ENCODE results near the gene VSIG8.

The VSIG8 gene

DNA sequence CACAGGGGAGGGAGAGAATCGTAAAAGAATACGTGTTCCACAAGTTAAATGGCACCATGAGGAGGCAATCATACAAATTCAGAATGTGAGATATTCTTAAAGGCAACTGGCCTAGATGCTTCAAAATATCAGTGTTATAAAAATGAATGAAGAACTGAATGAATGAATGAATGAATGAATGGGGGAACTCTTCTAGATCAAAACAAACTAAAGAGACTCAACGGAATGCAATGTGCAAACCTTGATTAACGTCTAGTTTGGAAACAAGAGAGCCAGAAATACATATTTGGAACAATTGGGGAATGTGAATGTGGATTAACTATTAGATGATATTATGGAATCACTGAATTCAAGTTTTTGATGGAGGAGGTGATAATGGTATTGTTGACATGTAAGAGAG, 20.7 kb upstream of the VSIG8 start:
- no peak for DNase-seq

DNA sequence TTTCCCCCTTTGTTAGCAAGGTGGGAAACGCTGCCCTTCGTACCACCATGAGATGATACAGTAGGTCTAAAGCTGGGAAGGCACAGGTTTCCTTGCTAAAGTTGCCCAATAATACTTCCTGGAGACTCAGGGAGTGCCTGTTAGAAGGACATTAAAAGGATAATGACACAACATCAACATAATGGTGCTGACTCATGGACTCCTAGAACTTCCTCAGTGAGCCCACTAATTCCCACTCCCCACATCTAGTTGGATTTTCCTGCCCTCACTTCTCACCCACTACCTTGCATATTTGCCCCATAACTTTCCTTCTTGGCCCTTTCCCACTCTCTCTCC, 20.0 kb upstream of the VSIG8 start:
- no peak for DNase-seq

DNA sequence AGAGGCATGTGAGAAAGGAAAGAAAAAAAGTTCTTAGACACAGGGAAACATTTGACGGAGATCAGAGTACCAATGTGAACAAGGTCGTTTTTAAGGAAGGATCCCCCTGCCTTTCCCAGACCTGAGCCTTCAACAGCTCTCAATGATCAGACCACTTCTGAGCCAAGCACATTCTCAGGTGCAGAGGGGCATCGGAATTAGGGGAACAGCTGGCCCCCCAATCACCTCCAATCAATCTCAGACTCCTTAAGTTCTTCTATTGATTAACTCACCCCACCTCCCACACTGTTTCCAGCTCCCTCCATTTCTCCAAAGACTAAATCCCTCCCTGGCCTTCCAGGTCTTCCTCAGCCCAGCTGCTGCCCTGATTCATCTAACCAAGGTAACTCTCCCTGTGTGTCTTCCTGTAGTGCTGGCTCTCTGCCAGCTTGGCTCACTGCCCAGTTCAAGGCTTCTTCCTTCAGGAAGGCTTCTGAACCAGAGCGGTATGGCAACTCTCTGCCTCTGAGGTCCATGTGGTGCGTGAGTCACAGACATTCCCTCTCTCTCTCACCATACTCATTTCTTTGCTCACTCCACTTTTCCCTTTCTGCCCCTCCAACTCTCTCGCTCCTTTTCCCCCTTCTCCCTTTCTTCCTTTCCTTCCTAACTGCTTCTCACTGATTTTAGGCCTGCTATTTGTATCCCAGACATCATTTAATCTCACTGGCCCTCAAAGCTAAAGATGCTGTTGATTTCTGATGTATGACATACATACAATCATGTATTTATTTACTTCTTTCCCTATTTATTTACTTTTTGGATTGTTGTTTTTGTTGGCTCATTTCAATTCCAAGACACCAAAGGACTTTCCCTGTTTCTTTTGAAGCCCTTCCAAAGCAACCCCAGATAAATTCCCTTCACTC, 19.4 kb upstream of the VSIG8 start:
- no peak for DNase-seq

DNA sequence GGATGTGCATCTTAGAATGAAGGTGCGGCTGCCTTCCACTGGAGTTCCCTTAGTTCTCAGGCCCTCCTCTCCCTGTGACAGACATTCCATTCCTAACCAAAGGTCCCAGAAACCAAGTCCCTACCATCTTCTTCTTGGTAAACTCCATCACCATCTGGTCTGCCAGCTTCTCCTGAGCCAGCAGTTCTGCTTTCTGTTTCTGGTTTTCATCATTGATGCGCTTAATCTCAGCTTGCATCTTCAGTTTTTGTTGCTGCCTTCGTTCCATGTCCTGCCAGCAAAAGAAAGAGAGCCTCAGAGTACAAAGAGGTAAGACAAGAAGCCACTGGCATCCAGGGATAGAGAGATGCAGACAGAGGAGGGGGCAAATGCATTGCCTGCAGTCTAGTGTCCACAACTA, 18.0 kb upstream of the VSIG8 start:
- DNase-seq = no peak

DNA sequence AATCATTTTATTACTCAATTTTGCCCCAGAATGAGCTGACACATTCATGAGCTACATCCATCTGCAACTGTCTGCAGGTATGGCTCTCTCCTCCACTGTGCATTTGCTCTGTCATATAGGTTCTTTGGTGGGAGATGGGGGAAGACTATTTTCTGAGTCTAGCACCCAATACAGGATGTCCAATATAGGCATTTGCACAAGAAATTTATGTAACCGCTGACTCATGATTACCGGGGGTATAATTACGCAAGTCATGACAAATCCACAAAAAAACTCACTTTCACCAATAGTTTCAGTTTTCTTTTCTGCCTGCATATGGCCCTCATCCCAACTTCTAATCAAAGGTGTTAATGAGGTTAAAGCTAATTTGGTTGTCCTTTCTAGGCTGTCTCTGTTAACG, 17.5 kb upstream of the VSIG8 start:
- no peak for DNase-seq

DNA sequence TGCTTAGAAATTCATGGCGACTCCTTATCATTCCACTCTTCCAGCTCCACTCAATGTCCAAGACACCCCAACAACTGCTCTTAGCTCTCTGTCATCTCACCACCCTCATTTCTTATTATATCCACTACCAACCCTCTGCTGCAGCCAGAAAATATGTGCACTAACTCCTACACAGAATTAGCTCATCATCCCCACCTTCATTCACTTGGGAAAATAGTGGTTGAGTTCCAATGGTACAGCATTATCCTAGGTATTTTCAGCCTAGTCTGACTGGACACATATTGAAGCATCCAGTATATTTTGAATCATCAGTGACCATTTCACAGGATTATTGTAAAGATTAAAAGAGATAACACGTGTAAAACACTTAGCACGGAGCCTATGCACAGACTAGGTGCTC, 16.7 kb upstream of the VSIG8 start:
- DNase-seq = no peak

DNA sequence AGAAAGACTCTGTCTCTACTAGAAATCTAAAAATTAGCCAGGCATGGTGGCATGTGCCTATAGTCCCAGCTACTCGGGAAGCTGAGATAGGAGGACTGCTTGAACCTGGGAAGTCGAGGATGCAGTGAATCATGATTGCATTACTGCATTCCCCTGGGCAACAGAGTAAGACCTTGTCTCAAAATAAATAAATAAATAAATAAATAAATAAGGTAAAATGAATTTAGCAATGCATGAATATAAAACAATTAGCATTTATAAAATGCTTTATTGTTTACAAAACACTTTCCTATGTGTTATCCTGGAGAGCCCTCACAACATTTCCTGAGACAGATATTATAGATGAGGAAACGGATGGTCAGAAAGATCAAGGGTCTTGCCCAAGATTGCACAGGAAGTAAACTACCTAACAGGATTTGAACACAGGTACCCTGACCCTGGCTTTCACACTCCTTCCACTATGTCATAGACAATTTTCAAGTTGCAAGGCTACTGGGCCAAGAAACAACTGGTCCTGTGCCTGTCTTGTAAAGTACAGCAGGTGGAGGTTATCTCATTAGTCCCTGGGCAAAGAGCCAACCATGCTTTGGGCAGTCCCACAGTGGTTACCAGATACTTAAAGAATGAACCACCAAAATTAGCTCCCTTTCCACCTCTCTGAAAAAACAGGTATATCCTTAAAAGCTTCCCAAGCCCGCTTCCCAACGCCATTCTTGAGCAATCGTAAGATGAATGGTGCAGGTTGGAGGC, 15.4 kb upstream of the VSIG8 start:
- DNase-seq = no peak

DNA sequence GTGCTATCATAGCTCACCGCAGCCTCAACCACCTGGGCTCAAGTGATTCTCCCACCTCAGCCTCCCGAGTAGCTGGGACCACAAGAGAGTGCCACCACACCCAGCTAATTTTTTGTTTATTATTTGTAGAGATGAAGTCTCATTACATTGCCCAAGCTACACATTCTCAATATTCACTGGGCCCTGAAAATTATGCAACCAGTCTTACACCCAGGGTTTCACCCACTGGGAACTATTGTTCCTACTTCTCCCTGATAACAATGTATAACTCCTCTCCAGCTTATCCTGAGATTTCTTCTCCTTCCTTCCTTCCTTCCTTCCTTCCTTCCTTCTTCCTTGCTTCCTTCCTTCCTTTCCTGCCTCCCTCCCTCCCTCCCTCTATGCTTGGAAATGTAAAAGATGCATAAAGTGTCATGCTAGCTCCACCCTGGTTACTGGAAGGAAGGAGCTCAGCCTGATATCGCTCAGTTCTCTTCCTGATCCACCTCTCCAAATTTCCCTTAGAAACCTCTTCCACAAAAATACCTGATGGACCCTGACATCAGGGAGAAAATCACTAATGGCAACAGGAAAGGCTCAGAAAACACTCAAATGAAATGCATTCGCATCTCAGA, 11.2 kb upstream of the VSIG8 start:
- no peak for DNase-seq

DNA sequence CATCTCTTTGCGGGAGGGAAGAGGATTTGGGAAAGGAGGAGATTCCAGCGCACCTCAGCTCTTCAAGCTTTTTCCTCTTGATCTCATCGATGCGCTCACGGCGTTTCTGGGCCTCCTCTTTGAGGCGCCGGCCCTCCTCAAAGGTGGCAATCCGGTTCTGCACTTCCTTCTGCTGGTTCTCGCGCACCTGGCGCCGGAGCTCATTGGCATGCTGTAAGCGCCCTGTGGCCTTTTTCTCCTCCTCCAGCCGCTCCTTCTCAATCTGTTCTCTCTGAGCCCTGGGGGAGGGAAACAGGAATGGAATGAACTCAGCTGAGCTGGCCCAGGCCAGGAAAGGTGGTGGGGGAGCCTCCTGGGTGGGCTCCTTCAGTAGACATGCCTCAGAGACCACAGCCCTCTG, 10.4 kb upstream of the VSIG8 start:
- no peak for DNase-seq

DNA sequence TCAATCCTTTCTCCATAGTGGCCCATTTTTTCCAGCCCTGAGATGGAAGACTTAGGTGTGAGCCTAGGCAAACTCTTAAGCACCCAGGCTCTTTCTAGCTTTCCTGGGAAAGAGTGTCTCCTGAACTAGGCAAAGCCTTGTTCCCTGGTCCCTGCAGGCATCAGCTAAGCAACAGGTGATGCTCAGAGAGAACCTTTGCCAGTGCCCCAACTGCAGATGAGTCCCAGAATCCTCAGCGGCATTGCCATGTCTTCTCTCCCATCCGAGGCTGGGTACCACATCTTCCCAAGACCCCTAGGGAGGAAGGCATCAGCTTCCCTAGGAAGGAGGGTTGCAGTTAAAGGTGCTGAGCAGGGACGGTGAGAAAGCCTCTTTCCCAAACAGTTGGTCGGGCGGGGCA, 8.2 kb upstream of the VSIG8 start:
- DNase-seq = no peak

DNA sequence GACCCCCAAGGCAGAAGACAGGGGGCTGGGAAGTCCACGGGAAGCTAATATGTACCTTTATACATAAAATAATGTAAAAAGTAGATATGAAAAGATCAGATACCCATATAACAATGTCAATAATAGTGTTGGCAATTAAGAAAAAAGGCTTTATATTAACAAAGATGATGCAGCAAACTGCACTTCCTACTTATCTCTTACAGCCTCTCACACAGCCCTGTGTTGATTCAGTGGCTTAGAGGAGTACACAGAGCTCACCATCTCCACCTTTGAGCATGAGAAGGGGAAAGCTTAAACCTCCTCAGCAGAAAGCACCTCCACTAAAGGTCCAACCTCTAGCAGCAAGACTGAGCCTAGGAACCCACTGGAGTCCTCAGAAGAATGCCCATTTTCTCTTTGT, 7.2 kb upstream of the VSIG8 start:
- DNase-seq = no peak

DNA sequence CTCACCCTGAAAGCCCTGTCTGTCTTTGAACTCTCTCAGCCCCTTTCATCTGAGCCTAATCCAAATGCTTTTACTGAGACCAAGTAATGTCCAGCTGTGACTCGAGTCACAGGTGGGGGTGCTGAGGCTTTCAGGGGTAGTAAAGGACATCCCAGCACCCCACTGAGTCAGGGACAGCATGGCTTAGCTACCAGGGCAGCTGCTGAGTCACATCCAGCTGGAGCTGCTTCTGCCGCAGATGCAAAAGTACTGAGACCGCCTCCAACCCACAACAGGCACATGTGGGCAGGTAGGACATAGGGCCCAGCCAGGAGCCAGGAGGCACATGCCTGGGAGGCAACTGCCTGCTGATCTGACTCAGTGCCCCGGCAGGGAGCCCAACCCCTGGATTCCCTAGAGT, 6.7 kb upstream of the VSIG8 start:
- DNase-seq = no peak

DNA sequence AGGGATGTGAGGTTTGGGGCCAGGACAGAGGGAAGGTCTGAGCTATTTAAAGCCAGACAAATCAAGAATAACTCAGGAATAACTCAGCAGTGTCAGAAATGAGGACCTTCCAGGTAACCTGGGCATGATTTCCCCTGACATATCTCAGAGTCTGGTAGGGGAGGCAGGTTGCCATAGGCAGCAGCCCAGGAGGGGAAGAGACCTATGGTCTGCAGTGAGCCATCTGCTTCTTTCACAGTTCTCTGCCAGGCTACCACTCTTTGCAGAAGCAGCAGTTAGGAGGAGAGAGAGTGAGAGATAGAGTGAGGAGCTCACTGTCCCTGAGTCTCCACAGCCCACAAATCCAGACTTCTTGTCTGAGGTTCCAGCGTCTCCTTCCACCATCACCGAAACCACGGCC, 6.3 kb upstream of the VSIG8 start:
- no peak for DNase-seq

DNA sequence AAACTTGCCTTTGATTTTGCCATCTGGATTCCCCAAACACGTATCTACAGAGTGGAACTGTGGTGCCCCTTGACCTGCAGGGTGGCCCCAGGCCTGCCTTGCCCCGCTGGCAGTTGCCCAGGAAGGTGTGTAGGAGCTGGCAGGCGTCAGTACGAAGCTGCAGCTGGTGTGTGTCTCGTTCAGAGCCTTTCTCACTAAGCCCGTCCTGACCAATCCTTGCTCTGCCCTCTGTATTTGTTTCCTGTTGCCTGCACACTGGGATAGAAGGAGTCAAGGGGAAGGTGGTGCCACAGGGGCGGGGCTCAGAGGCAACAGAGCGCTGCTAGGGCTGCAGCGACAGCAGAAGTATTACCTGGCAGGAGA, 5.2 kb upstream of the VSIG8 start:
- DNase-seq = no peak

DNA sequence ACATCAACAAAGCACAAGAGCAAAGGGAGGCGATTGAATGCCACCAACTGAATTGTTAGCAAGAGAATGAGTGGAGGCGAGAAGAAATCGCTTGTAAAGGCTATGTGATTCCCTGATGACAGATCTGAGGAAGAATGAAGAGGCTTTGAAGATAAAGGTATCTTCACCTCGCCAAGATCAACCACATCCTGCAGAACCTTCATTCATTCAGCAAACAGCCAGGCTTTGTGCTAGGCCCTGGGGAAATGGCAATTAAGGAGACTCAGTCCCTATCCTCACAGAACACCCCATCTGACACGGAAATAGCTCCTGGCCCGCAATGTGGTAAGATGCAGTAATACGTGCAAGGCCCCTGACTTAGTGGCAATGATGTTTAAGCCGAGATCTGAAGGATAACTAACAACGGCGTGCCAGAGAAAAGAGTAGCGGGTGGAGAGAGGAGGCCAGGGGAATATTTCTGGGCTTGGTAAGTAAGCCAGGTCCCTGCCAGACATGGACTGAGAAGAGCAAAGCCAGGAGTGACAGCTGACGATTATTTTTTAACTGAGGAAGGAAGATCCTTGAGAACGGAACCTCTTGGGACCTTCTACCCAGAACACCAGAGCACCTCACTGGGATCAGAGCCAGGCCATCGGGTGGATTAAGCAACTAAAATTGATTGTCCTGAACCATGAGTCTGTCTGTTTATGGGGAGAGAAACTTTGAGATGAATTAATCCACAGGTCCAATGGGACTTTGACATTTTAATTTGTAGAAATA, 4.6 kb upstream of the VSIG8 start:
- no peak for DNase-seq

DNA sequence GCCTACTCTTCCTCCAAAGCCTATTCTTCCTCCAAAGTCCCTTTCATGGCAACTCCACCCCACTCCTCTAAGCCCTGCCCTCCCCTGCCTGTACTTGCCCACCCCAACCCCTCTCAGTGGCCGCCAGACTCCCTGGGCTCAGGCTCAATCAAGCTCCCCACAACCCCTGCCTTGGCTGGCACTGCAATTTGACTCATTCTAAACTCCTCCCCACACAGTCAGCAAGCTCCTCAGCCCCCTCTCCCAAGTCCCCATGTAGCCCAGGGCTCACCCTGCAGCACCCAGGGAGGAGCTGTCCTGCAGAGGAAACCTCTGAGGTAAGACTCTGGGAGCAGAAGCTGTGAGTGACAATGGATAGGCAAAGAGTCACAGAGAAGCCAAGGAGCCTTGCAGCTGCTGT, 3.6 kb upstream of the VSIG8 start:
- no peak for DNase-seq

DNA sequence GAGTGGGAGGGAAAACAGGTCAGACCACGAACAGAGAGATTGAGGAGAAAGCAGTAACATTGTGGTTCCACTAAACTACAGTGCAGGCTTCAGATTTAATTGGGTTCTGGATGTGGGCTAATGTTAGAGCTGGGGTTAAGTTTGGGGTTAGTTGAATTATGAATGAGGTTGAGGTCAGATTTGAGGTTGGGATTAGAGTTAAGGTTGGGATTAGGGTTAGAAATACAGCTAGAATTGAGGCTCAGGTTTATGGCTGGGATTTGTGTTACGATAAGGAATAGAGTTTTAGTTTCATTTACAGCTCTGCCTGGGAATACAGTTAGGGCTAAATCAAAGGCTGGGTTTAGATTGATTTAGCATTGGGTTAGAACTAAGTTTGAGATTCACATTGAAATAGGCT, 1.8 kb upstream of the VSIG8 start:
- no peak for DNase-seq

DNA sequence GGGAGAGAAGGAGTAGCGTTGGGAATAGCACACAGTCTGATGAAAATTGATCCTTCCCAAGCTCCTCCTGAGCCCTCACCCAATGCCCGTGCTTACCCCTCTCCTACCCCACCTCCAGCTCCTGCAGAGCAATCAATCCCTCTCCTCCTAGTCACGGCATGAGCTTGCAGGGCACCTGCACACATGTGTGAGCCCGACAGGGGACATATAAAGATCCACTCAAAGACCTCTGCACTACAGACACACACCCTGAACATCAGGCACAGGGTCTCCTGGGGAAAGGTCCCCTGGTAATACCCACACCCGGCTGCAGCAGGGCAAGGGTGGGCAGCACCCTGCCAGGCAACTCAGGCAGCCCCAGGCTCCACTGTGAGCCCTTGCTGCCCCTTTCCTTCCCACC, 426 bp downstream of the VSIG8 start:
- DNase-seq = no peak

DNA sequence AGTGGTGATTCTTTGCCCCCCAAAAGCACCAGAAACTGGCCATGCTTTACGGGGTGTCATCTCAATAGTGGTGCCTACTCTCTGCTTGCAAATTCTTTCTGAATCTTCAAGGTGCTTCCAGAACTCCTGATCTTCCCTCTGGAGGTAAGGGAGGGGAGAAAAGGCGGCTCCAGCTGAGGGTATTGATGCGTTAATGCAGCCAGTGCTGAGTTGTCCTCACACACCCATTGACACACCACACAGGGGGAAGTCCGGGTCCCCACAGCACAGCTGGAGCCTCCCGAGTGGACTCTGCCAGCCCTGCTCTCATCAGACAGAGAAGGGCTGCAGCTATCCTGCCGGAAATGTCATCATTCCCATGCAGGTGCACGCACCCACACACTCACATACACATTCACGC, 1.2 kb downstream of the VSIG8 start:
- DNase-seq = no peak

DNA sequence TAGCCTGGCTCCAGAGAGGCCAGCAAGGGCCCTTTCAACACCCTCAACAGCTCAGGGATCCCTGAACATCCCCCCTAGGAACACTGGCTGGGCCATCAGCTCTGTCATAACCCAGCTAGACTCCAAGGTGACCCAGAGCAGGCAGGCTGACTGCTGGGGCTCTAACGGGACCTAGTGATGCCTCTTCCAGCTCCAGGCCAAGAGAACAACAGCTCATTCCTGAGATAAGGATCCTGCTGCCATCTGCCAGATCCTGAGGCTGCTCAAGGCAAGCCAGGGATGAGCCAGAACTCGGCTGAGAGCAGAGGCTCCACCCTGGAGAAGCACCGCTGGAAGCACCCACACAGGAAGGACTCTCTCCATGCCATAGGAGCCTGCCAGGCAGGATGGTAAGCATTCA, 2.0 kb downstream of the VSIG8 start:
- no peak for DNase-seq

DNA sequence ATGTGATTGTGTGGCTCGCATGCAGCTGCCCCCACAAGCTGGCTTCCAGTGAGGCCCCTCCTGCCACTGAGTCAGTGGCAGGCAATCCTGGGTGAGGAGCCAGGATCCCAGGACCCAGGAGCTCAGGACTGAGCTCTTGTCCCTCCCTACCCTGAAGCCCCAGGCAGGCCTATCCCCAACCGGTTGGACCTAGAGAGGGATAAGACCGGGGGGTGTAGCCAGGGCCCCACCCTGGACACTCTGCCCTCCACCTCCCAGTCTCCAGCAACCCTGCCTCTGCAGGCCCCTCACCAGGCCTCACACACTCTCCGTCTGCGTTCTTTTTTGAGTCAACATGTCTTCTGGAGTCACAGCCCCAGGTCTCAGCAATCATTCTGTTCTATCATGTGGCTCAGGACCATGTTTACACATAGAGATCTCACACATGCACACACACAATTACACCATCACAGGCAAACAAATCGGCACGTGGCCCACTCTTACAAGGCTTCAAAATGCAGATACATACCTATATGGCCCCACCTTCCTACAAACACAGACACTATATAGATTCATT, 2.6 kb downstream of the VSIG8 start:
- DNase-seq = no peak

DNA sequence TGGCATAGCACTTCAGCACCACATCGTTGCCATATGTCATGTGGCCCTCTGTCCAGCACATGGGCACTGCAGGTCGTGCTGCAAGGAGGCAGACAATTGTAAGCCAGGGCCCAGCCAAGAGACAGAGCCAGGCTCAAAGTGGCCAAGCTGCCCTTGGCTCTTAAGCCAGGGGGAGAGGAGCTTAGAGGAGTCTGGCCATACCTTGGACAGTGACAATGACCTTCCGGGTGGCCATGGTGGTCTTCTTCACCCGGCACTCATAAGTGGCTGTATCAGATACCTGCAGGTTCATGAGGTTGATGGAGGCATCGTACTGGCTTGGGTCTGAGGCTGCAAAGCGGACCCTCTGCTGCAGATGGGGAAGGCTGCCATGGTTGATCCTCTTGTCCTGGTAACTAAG, 4.6 kb downstream of the VSIG8 start:
- DNase-seq = no peak

DNA sequence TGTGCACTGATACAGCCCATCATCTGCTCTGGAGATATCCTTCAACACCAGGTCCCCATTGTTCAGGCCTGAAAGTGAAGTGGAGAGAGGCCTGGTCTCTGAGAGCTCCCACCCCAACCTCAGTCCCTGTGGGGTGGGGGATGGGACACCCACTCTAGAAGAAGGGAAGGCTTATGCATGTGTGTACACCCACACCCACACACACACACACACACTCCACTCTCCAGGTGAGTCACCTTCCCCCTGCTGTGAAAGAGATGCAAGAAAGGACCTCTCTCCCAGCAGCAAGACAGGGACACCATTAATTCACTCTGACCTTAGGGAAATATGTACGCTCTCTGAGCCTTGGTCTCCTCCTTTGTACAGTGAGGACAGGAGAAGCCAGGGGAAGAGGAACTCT, 5.9 kb downstream of the VSIG8 start:
- DNase-seq = no peak
